Measurements from ENCODE around the gene ARHGAP15. TPM values are rescaled to one million over a fixed set of nuclear protein-coding genes. Genes with fewer than 3 reads are reported as not detected.

ARHGAP15 gene
- total and polyA plus RNA-seq, 5 donors from 2014 or later = 242 to 285 (median 260) TPM

DNA sequence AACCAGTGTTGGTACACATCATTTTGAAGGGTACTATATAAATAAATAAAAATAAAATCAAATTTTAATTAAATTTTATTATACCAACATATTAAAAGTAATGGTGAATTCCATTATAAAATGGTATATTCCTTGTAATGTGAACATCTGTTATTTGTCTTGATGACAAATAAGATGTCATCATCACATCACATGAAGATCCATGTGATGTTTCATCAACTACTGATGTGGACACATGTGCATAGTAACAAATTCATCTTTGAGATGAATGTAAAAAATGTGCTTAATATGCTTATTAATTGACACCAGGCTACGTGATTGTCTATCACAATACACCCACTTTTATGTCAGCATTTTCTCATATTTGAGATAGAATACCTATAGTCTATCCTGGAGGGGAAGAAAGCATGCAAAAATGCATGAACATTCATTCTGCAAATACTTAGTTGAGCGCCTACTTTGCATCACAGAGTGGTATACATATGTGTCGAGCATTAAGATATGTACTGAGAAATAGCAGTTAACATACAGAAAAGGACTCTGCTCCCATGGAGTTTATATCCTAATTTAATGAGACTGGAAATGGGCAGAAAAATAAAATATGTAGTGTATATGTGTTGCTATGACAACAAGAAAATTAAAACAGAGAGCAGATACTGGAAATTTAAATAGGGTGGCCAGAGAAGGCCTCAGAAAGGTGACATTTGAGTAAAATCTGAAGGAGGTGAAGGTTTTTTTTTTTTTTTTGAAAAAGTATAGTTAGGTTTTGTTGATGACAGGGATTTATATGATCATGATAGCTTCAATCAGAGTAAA lies 281.1 kb downstream of the ARHGAP15 start:
- Mint-ChIP-seq H3K9me3 (peaks cover 0 to 3% (median 0%) of the 10 kb centered on the region in 7 donors), H3K27ac (peak overlapping the region in 2 of 3 donors; percentile 20 to 84), H3K36me3 (peaks cover 14% of the 10 kb centered on the region), H3K27me3 (no peaks in the 10 kb centered on the region), H3K4me3 (no peak overlapping the region), H3K4me1 (peaks cover 10 to 34% (median 26%) of the 10 kb centered on the region in 4 donors)
- DNase-seq = no peak
- Histone ChIP-seq H3K4me1 (ENCODE audit: control insufficient read depth, insufficient read depth, low read length, poor library complexity, severe bottlenecking) (no peaks in the 10 kb centered on the region), H3K36me3 (ENCODE audit: control insufficient read depth, insufficient read depth, low read length) (no peaks in the 10 kb centered on the region), H3K27ac (ENCODE audit: insufficient read depth, low read length, poor library complexity, severe bottlenecking) (no peak overlapping the region), H3K9me3 (ENCODE audit: control insufficient read depth in 2 of 2, low read length in 2 of 2) (no peaks in the 10 kb centered on the region), H3K27me3 (ENCODE audit: control insufficient read depth, insufficient read depth, low read length) (no peaks in the 10 kb centered on the region), H3K4me3 (ENCODE audit: low read depth, low read length) (no peak overlapping the region)
- no peak for ATAC-seq (ENCODE audit: low read depth in 2 of 2)

DNA sequence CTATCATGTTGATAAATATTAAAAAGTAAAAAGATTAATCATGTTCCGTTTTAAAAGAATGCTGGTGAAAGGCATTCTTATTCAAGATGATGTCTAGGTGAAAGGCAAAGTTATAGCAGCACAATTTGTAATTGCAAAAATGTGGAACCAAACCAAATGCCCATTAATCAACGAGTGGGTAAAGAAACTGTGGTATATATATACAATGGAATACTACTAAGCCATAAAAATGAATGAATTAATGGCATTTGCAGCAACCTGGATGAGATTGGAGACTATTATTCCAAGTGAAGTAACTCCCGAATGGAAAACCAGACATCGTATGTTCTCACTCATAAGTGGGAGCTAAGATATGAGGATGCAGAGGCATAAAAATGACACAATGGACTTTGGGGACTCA lies 286.4 kb downstream of the ARHGAP15 start:
- H3K27ac ChIP-seq (ENCODE audit: insufficient read depth, low read length, poor library complexity, severe bottlenecking) = no peak overlapping the region
- H3K9me3 ChIP-seq (ENCODE audit: control insufficient read depth in 2 of 2, low read length in 2 of 2) = no peaks in the 10 kb centered on the region
- no peaks in the 10 kb centered on the region for H3K4me1 ChIP-seq (ENCODE audit: control insufficient read depth, insufficient read depth, low read length, poor library complexity, severe bottlenecking)
- Mint-ChIP-seq H3K9me3 (peaks cover 0 to 3% (median 0%) of the 10 kb centered on the region in 7 donors), H3K36me3 (peaks cover 21% of the 10 kb centered on the region), H3K27me3 (no peaks in the 10 kb centered on the region), H3K4me1 (peaks cover 1 to 38% (median 21%) of the 10 kb centered on the region in 4 donors), H3K27ac (no peak overlapping the region), H3K4me3 (no peak overlapping the region)
- H3K27me3 ChIP-seq (ENCODE audit: control insufficient read depth, insufficient read depth, low read length) = no peaks in the 10 kb centered on the region
- no peak for ATAC-seq (ENCODE audit: low read depth in 2 of 2)
- H3K4me3 ChIP-seq (ENCODE audit: low read depth, low read length) = no peak overlapping the region
- H3K36me3 ChIP-seq (ENCODE audit: control insufficient read depth, insufficient read depth, low read length) = no peaks in the 10 kb centered on the region
- no peak for DNase-seq

DNA sequence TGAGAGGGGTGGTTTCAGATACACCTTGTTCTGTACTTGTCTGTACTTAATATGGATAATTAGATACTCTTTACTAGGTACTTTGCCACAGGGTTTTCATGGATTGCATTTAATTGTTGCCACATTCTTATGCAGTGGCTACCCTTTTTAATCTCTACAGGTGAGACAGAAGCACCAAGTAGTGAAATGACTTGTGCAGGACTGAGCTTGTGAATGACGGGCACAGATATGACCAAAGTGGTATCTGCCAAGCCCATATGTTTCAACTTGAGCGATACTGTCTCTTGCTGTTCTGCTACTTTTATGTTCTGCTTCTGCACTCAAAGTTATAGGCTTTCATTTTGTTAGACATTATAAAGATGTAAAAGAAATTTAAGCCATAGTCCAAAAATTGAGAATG lies 288.2 kb downstream of the ARHGAP15 start:
- Histone ChIP-seq H3K4me3 (ENCODE audit: low read depth, low read length) (no peak overlapping the region), H3K36me3 (ENCODE audit: control insufficient read depth, insufficient read depth, low read length) (no peaks in the 10 kb centered on the region), H3K27ac (ENCODE audit: insufficient read depth, low read length, poor library complexity, severe bottlenecking) (no peak overlapping the region), H3K4me1 (ENCODE audit: control insufficient read depth, insufficient read depth, low read length, poor library complexity, severe bottlenecking) (no peaks in the 10 kb centered on the region), H3K27me3 (ENCODE audit: control insufficient read depth, insufficient read depth, low read length) (no peaks in the 10 kb centered on the region), H3K9me3 (ENCODE audit: control insufficient read depth in 2 of 2, low read length in 2 of 2) (no peaks in the 10 kb centered on the region)
- Mint-ChIP-seq H3K9me3 (no peaks in the 10 kb centered on the region), H3K36me3 (peaks cover 21% of the 10 kb centered on the region), H3K27ac (no peak overlapping the region), H3K27me3 (no peaks in the 10 kb centered on the region), H3K4me3 (no peak overlapping the region), H3K4me1 (peaks cover 12 to 47% (median 29%) of the 10 kb centered on the region in 4 donors)
- no peak for DNase-seq
- no peak for ATAC-seq (ENCODE audit: low read depth in 2 of 2)

DNA sequence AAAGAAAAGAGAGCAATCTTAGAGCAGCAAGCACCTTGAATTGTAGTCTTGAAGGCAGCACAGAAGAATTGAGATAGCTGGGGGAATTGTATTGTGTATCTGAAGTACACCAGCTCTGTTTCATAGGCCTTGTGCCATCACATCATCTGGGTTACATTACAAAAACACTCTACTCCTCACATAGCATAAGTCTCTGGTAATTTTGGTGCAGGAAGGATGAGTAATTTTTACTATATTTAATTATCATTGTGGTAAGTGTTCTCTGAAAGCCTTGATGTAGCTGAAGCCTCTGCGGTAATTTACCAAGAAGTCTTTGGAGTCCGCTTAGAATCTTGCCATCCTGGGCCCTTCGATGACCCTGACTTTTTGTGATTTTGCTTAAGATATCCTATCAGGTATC lies 291.1 kb downstream of the ARHGAP15 start:
- no peak overlapping the region for H3K4me3 Mint-ChIP-seq
- H3K9me3 ChIP-seq (ENCODE audit: control insufficient read depth in 2 of 2, low read length in 2 of 2) = no peaks in the 10 kb centered on the region
- ATAC-seq (ENCODE audit: low read depth in 2 of 2) (peak; percentile 49 to 63), DNase-seq (peak in 1 of 3 donors; percentile 23)
- no peaks in the 10 kb centered on the region for H3K27me3 Mint-ChIP-seq
- H3K4me1 Mint-ChIP-seq = peaks cover 12 to 58% (median 34%) of the 10 kb centered on the region in 4 donors
- H3K36me3 ChIP-seq (ENCODE audit: control insufficient read depth, insufficient read depth, low read length) = peaks cover 2% of the 10 kb centered on the region
- H3K27ac ChIP-seq (ENCODE audit: insufficient read depth, low read length, poor library complexity, severe bottlenecking) = no peak overlapping the region
- peaks cover 21% of the 10 kb centered on the region for H3K36me3 Mint-ChIP-seq
- no peak overlapping the region for H3K4me3 ChIP-seq (ENCODE audit: low read depth, low read length)
- H3K9me3 Mint-ChIP-seq = no peaks in the 10 kb centered on the region
- H3K4me1 ChIP-seq (ENCODE audit: control insufficient read depth, insufficient read depth, low read length, poor library complexity, severe bottlenecking) = no peaks in the 10 kb centered on the region
- H3K27me3 ChIP-seq (ENCODE audit: control insufficient read depth, insufficient read depth, low read length) = no peaks in the 10 kb centered on the region
- no peak overlapping the region for H3K27ac Mint-ChIP-seq

DNA sequence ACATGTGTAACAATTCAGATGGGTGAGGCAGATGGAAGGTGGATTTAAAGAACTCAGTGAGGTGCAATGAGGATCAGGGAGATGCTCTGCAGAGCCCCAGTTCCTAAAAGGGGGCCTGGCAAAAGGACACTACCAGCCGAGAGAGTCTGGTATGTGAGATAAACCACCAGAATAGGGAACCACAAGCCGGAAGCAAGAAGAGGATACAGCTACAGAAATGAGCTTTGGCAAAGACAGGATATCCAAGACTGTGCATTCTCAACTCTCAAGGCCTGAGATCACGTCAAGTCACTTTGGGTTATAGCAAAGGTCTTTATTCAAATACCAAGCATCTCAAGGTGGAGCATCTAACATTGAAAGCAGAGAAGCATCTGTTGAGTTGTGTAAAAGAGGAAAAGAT lies 293.5 kb downstream of the ARHGAP15 start:
- Mint-ChIP-seq H3K27ac (peak overlapping the region in 2 of 3 donors; percentile 32 to 43), H3K4me3 (no peak overlapping the region), H3K9me3 (no peaks in the 10 kb centered on the region), H3K36me3 (peaks cover 26% of the 10 kb centered on the region), H3K4me1 (peaks cover 21 to 59% (median 36%) of the 10 kb centered on the region in 4 donors), H3K27me3 (no peaks in the 10 kb centered on the region)
- no peak overlapping the region for H3K4me3 ChIP-seq (ENCODE audit: low read depth, low read length)
- no peak overlapping the region for H3K27ac ChIP-seq (ENCODE audit: insufficient read depth, low read length, poor library complexity, severe bottlenecking)
- no peaks in the 10 kb centered on the region for H3K9me3 ChIP-seq (ENCODE audit: control insufficient read depth in 2 of 2, low read length in 2 of 2)
- peaks cover 6% of the 10 kb centered on the region for H3K36me3 ChIP-seq (ENCODE audit: control insufficient read depth, insufficient read depth, low read length)
- DNase-seq = peak in 1 of 3 donors; percentile 22
- H3K27me3 ChIP-seq (ENCODE audit: control insufficient read depth, insufficient read depth, low read length) = no peaks in the 10 kb centered on the region
- H3K4me1 ChIP-seq (ENCODE audit: control insufficient read depth, insufficient read depth, low read length, poor library complexity, severe bottlenecking) = peaks cover 3% of the 10 kb centered on the region
- ATAC-seq (ENCODE audit: low read depth in 2 of 2) = peak in 1 of 2 donors; percentile 9

DNA sequence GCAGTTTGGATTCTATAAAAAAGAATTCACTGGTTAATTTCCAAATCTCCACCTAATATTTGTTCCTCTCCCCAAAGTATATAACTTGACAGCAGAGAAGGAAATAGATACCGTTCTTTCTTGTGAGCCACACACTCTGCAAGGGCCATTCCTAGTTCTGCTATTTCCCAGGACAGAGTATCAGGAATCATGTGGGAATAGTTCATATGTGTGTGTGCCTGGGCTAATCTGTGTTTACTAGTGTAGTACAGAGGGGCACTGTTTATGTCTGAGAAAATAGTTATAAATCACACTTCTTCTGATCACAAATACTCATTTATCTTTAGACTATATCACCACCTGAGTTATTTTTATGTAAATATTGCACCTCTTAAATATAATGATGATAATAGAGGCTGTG lies 296.7 kb downstream of the ARHGAP15 start:
- Mint-ChIP-seq H3K27ac (no peak overlapping the region), H3K9me3 (no peaks in the 10 kb centered on the region), H3K4me3 (no peak overlapping the region), H3K27me3 (no peaks in the 10 kb centered on the region), H3K4me1 (peaks cover 28 to 63% (median 47%) of the 10 kb centered on the region in 4 donors), H3K36me3 (peaks cover 18% of the 10 kb centered on the region)
- no peak overlapping the region for H3K27ac ChIP-seq (ENCODE audit: insufficient read depth, low read length, poor library complexity, severe bottlenecking)
- peaks cover 3% of the 10 kb centered on the region for H3K4me1 ChIP-seq (ENCODE audit: control insufficient read depth, insufficient read depth, low read length, poor library complexity, severe bottlenecking)
- H3K9me3 ChIP-seq (ENCODE audit: control insufficient read depth in 2 of 2, low read length in 2 of 2) = no peaks in the 10 kb centered on the region
- no peaks in the 10 kb centered on the region for H3K27me3 ChIP-seq (ENCODE audit: control insufficient read depth, insufficient read depth, low read length)
- H3K4me3 ChIP-seq (ENCODE audit: low read depth, low read length) = no peak overlapping the region
- no peak for DNase-seq
- peaks cover 6% of the 10 kb centered on the region for H3K36me3 ChIP-seq (ENCODE audit: control insufficient read depth, insufficient read depth, low read length)
- no peak for ATAC-seq (ENCODE audit: low read depth in 2 of 2)

DNA sequence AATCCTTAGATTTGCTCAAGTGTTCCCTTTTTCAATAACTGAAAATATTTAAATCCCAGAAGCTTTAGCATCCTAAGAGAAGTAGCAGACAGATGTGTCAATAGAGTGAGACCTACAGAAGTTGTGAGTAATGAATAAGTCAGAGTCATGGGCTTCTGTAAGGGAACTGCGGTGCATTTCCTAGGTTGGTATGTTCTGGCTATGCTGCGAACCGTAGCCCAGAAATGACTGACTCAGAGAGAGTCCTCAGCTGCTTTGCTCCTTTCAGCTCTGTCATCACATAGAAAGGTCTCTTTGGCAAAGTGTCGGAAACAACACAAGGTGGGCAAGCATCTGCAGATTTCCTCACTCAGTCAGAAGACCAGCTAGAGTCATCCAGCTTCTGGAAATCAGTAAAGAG lies 297.1 kb downstream of the ARHGAP15 start:
- Mint-ChIP-seq H3K27me3 (no peaks in the 10 kb centered on the region), H3K27ac (no peak overlapping the region), H3K36me3 (peaks cover 18% of the 10 kb centered on the region), H3K4me3 (no peak overlapping the region), H3K9me3 (no peaks in the 10 kb centered on the region), H3K4me1 (peaks cover 28 to 62% (median 47%) of the 10 kb centered on the region in 4 donors)
- H3K4me1 ChIP-seq (ENCODE audit: control insufficient read depth, insufficient read depth, low read length, poor library complexity, severe bottlenecking) = peaks cover 3% of the 10 kb centered on the region
- ATAC-seq (ENCODE audit: low read depth in 2 of 2) (no peak), DNase-seq (no peak)
- no peak overlapping the region for H3K4me3 ChIP-seq (ENCODE audit: low read depth, low read length)
- no peaks in the 10 kb centered on the region for H3K9me3 ChIP-seq (ENCODE audit: control insufficient read depth in 2 of 2, low read length in 2 of 2)
- H3K36me3 ChIP-seq (ENCODE audit: control insufficient read depth, insufficient read depth, low read length) = peaks cover 6% of the 10 kb centered on the region
- H3K27ac ChIP-seq (ENCODE audit: insufficient read depth, low read length, poor library complexity, severe bottlenecking) = no peak overlapping the region
- no peaks in the 10 kb centered on the region for H3K27me3 ChIP-seq (ENCODE audit: control insufficient read depth, insufficient read depth, low read length)

DNA sequence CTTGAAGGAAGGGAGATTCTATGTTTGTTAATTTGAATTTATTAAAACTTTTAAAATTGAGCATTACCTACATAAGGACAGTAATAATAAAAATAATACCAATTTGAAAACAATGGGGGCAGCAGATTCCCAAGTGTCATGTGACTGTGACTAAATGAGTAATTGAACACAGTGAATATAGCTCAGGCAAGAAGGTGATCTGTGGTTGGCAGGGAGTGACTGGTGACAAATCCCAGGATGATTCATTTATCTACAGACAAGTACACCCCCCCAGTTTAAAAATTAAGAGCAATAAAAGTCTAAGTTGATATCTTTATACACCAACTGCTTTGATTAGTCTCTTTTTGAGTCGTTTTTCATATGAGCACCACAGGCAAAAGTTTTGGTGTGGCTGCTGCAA lies 299.5 kb downstream of the ARHGAP15 start:
- H3K27me3 Mint-ChIP-seq = no peaks in the 10 kb centered on the region
- ATAC-seq (ENCODE audit: low read depth in 2 of 2) = no peak
- Histone ChIP-seq H3K27ac (ENCODE audit: insufficient read depth, low read length, poor library complexity, severe bottlenecking) (no peak overlapping the region), H3K36me3 (ENCODE audit: control insufficient read depth, insufficient read depth, low read length) (peaks cover 6% of the 10 kb centered on the region), H3K4me1 (ENCODE audit: control insufficient read depth, insufficient read depth, low read length, poor library complexity, severe bottlenecking) (peaks cover 3% of the 10 kb centered on the region), H3K27me3 (ENCODE audit: control insufficient read depth, insufficient read depth, low read length) (no peaks in the 10 kb centered on the region), H3K9me3 (ENCODE audit: control insufficient read depth in 2 of 2, low read length in 2 of 2) (no peaks in the 10 kb centered on the region), H3K4me3 (ENCODE audit: low read depth, low read length) (no peak overlapping the region)
- H3K4me1 Mint-ChIP-seq = peaks cover 20 to 56% (median 51%) of the 10 kb centered on the region in 4 donors
- no peaks in the 10 kb centered on the region for H3K9me3 Mint-ChIP-seq
- no peak overlapping the region for H3K4me3 Mint-ChIP-seq
- no peak for DNase-seq
- peaks cover 9% of the 10 kb centered on the region for H3K36me3 Mint-ChIP-seq
- peak overlapping the region in 1 of 3 donors; percentile 6 for H3K27ac Mint-ChIP-seq

All from CD4-positive, CD25-positive, alpha-beta regulatory T cell (primary cell).